Measurements from ENCODE around the gene RIPPLY3.

GRCh38 chr21:37017951-37018679, 11.6 kb downstream of the RIPPLY3 start:
- TF ChIP-seq CTCF (IDR thresholded peaks at IDR 0.05; ENCODE audit: low read depth, low read length, missing input control) (no peak), RAD21 (IDR thresholded peaks at IDR 0.05) (no peak), REST (IDR thresholded peaks at IDR 0.05) (no peak)
